PC-9 (cell line): ENCODE measurements around the gene TFAP2D. TPM values are rescaled to one million over a fixed set of nuclear protein-coding genes. Genes with fewer than 3 reads are reported as not detected.

Source experiments
- BruUV-seq: library from RNA; stranded (reverse); fragments of 400-500 nt; replicated peaks from 2 replicates; lab custom pipeline; 2021; lab: Mats Ljungman, UMichigan
- CTCF ChIA-PET: fragments of 300-600 bp; sonication (Branson Sonifier 250); formaldehyde crosslinking; loops from one replicate; lab custom pipeline; 2022; ENCODE audit warnings: antibody characterized with exemption; lab: Charles Lee
- POLR2A ChIA-PET: fragments of 300-600 bp; sonication (Branson Sonifier 250); formaldehyde crosslinking; loops from one replicate; lab custom pipeline; 2022; ENCODE audit warnings: antibody characterized with exemption; ENCODE audit not compliant: unreplicated experiment; lab: Charles Lee
- DNase-seq, 2 experiments: peaks; one replicate each; pipeline versions ENCODE4 v3.0.0 to v3.0.0-alpha.2; 2015 to 2022; ENCODE audit warnings: mixed read lengths in 1 of 2
- H2AFZ ChIP-seq: fragments of 200-600 bp; sonication (generic); 2 replicates; pipeline ENCODE4 v1.8.1; 2017; ENCODE audit warnings: antibody characterized with exemption
- H3F3A ChIP-seq: fragments of 200-600 bp; sonication (generic); 2 replicates; pipeline ENCODE4 v1.8.1; 2017; ENCODE audit warnings: antibody characterized with exemption, mild to moderate bottlenecking, low read depth; ENCODE audit not compliant: insufficient read depth
- H3K27ac ChIP-seq: fragments of 200-600 bp; sonication (generic); 2 replicates; pipeline ENCODE4 v1.6.1; 2016; ENCODE audit warnings: mixed run types
- H3K27me3 ChIP-seq: fragments of 200-600 bp; sonication (generic); 2 replicates; pipeline ENCODE4 v1.6.1; 2016; ENCODE audit warnings: low read depth, mixed run types; ENCODE audit not compliant: insufficient read depth
- H3K36me3 ChIP-seq: fragments of 200-600 bp; sonication (generic); 2 replicates; pipeline ENCODE4 v1.6.1; 2016; ENCODE audit warnings: low read depth, mixed run types
- H3K4me1 ChIP-seq: fragments of 200-600 bp; sonication (generic); replicated peaks from 2 replicates; pipeline ENCODE4 v1.6.1; 2016; ENCODE audit warnings: mixed run types; ENCODE audit not compliant: insufficient read depth
- H3K4me2 ChIP-seq: fragments of 200-600 bp; sonication (generic); 2 replicates; pipeline ENCODE4 v1.6.1; 2017; ENCODE audit warnings: mixed run types
- H3K4me3 ChIP-seq: fragments of 200-600 bp; sonication (generic); 2 replicates; pipeline ENCODE4 v1.6.1; 2016; ENCODE audit warnings: mixed run types
- H3K79me2 ChIP-seq: fragments of 200-600 bp; sonication (generic); 2 replicates; pipeline ENCODE4 v1.6.1; 2017; ENCODE audit warnings: low read depth, mixed run types
- H3K9me2 ChIP-seq: fragments of 200-600 bp; sonication (generic); 2 replicates; pipeline ENCODE4 v1.8.1; 2017; ENCODE audit warnings: mild to moderate bottlenecking; ENCODE audit not compliant: insufficient read depth
- H3K9me3 ChIP-seq: fragments of 200-600 bp; sonication (generic); 2 replicates; pipeline ENCODE4 v1.8.1; 2016; ENCODE audit warnings: low read depth; ENCODE audit not compliant: insufficient read depth
- H4K20me1 ChIP-seq: fragments of 200-600 bp; sonication (generic); 2 replicates; pipeline ENCODE4 v1.8.1; 2017; ENCODE audit not compliant: insufficient read depth
- EZH2 ChIP-seq: fragments of 200-600 bp; sonication (generic); IDR thresholded peaks from 2 replicates; pipeline ENCODE4 v1.8.0; 2017; ENCODE audit warnings: antibody characterized with exemption, low read depth
- intact Hi-C: fragments of 100-400 bp; cut with micrococcal nuclease; formaldehyde crosslinking; loops from one replicate; pipeline ENCODE4 v1.10.0; 2022; ENCODE audit not compliant: unreplicated experiment
- total RNA-seq: library from RNA; stranded (reverse); gene quantifications from 2 replicates; pipeline ENCODE4 v1.2.3, GENCODE V29; 2021
- TF ChIP-seq, protein P1 (sequence below): fragments of 200-600 bp; sonication (generic); conservative IDR thresholded peaks from 2 replicates; pipeline ENCODE4 v1.6.1; 2017; ENCODE audit warnings: mixed run types, antibody characterized with exemption, mild to moderate bottlenecking, moderate library complexity

The TFAP2D gene
- total RNA-seq, 1 experiment from 2014 or later = not detected

DNA sequence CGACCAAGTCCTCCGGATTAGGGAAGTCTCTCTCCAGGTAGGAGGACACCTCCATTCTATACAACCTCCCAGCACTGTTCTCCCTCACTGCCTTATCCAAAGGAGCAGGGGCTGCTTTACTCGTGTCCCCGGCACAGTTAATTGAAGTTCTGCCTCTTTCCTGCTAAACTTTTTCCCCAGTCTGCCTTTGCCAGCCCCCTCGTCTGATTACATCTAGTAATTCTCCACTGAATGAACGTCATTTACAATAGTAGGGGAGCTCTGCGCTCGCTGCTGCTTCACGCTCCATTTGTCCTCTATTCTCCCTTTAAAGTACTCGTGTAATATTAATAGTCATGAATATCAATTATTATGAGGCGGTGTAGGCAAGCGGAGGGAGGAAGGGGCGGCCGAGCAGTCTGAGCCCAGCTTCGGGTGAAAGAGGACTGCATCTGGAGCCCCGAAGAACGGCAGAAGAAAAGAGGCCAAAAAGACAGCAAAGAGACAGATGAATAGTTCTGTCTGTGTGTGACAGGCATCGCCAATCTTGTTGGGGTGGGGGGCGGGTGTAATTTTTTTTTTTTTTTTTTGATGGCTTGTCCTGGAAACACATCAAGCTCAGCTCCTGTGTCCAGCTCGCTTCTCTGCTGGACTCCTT is 108.2 kb downstream of the TFAP2D start:
- Histone ChIP-seq H3K36me3 (no peaks in the 10 kb centered on the region), H3F3A (no peaks in the 10 kb centered on the region), H3K79me2 (no peaks in the 10 kb centered on the region), H3K9me3 (no peaks in the 10 kb centered on the region), H3K27ac (no peak overlapping the region), H3K9me2 (no peaks in the 10 kb centered on the region), H2AFZ (no peak overlapping the region), H3K4me2 (no peak overlapping the region), H3K27me3 (peaks cover 25% of the 10 kb centered on the region; the same call in 1 of the 2 replicates), H3K4me3 (no peak overlapping the region), H3K4me1 (no peaks in the 10 kb centered on the region), H4K20me1 (no peaks in the 10 kb centered on the region)
- intact Hi-C loops = no loop called here
- DNase-seq = no peak
- no peak for TF ChIP-seq EZH2
- TF ChIP-seq, protein P1, sequence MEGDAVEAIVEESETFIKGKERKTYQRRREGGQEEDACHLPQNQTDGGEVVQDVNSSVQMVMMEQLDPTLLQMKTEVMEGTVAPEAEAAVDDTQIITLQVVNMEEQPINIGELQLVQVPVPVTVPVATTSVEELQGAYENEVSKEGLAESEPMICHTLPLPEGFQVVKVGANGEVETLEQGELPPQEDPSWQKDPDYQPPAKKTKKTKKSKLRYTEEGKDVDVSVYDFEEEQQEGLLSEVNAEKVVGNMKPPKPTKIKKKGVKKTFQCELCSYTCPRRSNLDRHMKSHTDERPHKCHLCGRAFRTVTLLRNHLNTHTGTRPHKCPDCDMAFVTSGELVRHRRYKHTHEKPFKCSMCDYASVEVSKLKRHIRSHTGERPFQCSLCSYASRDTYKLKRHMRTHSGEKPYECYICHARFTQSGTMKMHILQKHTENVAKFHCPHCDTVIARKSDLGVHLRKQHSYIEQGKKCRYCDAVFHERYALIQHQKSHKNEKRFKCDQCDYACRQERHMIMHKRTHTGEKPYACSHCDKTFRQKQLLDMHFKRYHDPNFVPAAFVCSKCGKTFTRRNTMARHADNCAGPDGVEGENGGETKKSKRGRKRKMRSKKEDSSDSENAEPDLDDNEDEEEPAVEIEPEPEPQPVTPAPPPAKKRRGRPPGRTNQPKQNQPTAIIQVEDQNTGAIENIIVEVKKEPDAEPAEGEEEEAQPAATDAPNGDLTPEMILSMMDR = no peak
- ChIA-PET POLR2A (no interaction called here), CTCF (no interaction called here)
- no TSS peak for BruUV-seq

DNA sequence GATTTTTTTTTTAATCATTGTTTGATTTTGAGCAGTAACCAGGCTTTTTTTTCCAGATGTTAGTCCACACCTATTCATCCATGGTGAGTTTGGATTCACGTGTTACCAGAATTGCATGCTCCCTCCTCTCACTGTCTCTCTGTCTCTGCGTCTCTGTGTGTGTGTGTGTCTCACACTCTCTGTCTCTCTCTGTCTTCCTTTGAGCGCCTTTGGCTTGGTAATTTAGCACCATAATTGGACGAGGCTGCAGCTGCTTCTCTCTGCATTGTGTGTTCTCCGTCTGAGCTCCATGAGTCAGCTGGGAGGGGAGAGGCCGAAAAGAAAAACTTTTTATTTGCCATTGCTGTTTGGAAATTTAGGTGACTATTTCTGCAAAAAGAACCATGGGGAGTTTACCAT is 108.8 kb downstream of the TFAP2D start:
- no peak for TF ChIP-seq EZH2
- TF ChIP-seq, protein P1 = no peak
- no peak overlapping the region for H3K4me3 ChIP-seq
- no peak overlapping the region for H3K4me2 ChIP-seq
- H2AFZ ChIP-seq = no peak overlapping the region
- no peaks in the 10 kb centered on the region for H3K4me1 ChIP-seq
- no peaks in the 10 kb centered on the region for H3K9me3 ChIP-seq
- CTCF ChIA-PET = no interaction called here
- H3K36me3 ChIP-seq = no peaks in the 10 kb centered on the region
- H4K20me1 ChIP-seq = no peaks in the 10 kb centered on the region
- POLR2A ChIA-PET = no interaction called here
- no TSS peak for BruUV-seq
- peaks cover 25% of the 10 kb centered on the region; the same call in 1 of the 2 replicates for H3K27me3 ChIP-seq
- no peak overlapping the region for H3K27ac ChIP-seq
- DNase-seq = no peak
- no peaks in the 10 kb centered on the region for H3K79me2 ChIP-seq
- no peaks in the 10 kb centered on the region for H3K9me2 ChIP-seq
- intact Hi-C loops = no loop called here
- no peaks in the 10 kb centered on the region for H3F3A ChIP-seq

Other genes with a start within 250 kb of the TFAP2D start
- not detected in 2 replicates for gene TFAP2B, start 105.3 kb downstream of the TFAP2D start, total RNA-seq